Hepatocyte (in vitro differentiated cells): ENCODE measurements around the gene MUC6. TPM values are rescaled to one million over a fixed set of nuclear protein-coding genes. Genes with fewer than 3 reads are reported as not detected.
"Not testable (repeated sequence)": the region's sequence is repeated elsewhere in the genome, so short reads cannot be mapped to it uniquely, and the experiment has no call there.

ENCODE experiments used
- DNase-seq: peaks from one replicate; pipeline ENCODE4 v3.0.0-alpha.2; 2016; ENCODE audit warnings: low spot score
- H2AFZ ChIP-seq: fragments of 200-600 bp; sonication (generic); 2 replicates; pipeline ENCODE4 v1.6.0; 2016; ENCODE audit warnings: antibody characterized with exemption, mild to moderate bottlenecking
- H3K27ac ChIP-seq: fragments of 200-600 bp; sonication (generic); 2 replicates; pipeline ENCODE4 v1.5.1; 2016; ENCODE audit warnings: mild to moderate bottlenecking
- H3K27me3 ChIP-seq: fragments of 200-600 bp; sonication (generic); 2 replicates; pipeline ENCODE4 v1.6.1; 2016
- H3K36me3 ChIP-seq: fragments of 200-600 bp; sonication (generic); replicated peaks from 2 replicates; pipeline ENCODE4 v1.5.1; 2016; ENCODE audit warnings: low read depth; ENCODE audit not compliant: insufficient read depth
- H3K4me1 ChIP-seq: fragments of 200-600 bp; sonication (generic); 2 replicates; pipeline ENCODE4 v1.5.1; 2016; ENCODE audit warnings: mild to moderate bottlenecking, moderate library complexity; ENCODE audit not compliant: insufficient read depth
- H3K4me2 ChIP-seq: fragments of 200-600 bp; sonication (generic); 2 replicates; pipeline ENCODE4 v1.6.0; 2016
- H3K4me3 ChIP-seq: fragments of 200-600 bp; sonication (generic); 2 replicates; pipeline ENCODE4 v1.5.1; 2016; ENCODE audit warnings: mild to moderate bottlenecking
- H3K79me2 ChIP-seq: fragments of 200-600 bp; sonication (generic); 2 replicates; pipeline ENCODE4 v1.6.0; 2017; ENCODE audit warnings: mild to moderate bottlenecking
- H3K9me2 ChIP-seq: fragments of 200-600 bp; sonication (generic); replicated peaks from 2 replicates; pipeline ENCODE4 v1.6.0; 2017; ENCODE audit warnings: mild to moderate bottlenecking; ENCODE audit not compliant: insufficient read depth
- H3K9me3 ChIP-seq: fragments of 200-600 bp; sonication (generic); 2 replicates; pipeline ENCODE4 v1.5.1; 2016; ENCODE audit warnings: low read depth, mild to moderate bottlenecking
- H4K20me1 ChIP-seq: fragments of 200-600 bp; sonication (generic); 2 replicates; pipeline ENCODE4 v1.6.0; 2016; ENCODE audit warnings: mild to moderate bottlenecking; ENCODE audit not compliant: insufficient read depth, poor library complexity, severe bottlenecking
- EZH2 ChIP-seq: fragments of 200-600 bp; sonication (generic); IDR thresholded peaks from 2 replicates; pipeline ENCODE4 v1.6.1; 2016; ENCODE audit warnings: antibody characterized with exemption, mild to moderate bottlenecking, borderline replicate concordance
- EZH2phosphoT487 ChIP-seq: fragments of 200-600 bp; sonication (generic); IDR thresholded peaks from one replicate; pipeline ENCODE4 v1.6.1; 2018; ENCODE audit warnings: antibody characterized with exemption, mild to moderate bottlenecking, low read depth, moderate library complexity; ENCODE audit not compliant: unreplicated experiment, severe bottlenecking
- WGBS: methylation state at CpG from one replicate; pipeline ENCODE4 v1.1.6; 2016; ENCODE audit warnings: low lambda C conversion rate; ENCODE audit errors: missing lambda C conversion rate; 5-methylcytosine and 5-hydroxymethylcytosine counted together
- polyA plus RNA-seq: library from polyadenylated mRNA; unstranded; fragments of >200 nt; fragmentation: Nextera tagmentation; extraction: Ambion mirVana; gene quantifications from 2 replicates; pipeline ENCODE4 v1.2.1, GENCODE V29; 2016
- total RNA-seq: library from RNA; depleted of rRNA; stranded (reverse); fragments of >200 nt; gene quantifications from 2 replicates; pipeline ENCODE4 v1.2.3, GENCODE V29; 2014
- TF ChIP-seq, protein P1 (sequence below): fragments of 200-600 bp; sonication (generic); IDR thresholded peaks from 2 replicates; pipeline ENCODE4 v1.5.1; 2016; ENCODE audit warnings: antibody characterized with exemption, mild to moderate bottlenecking; ENCODE audit not compliant: poor library complexity

MUC6 gene
- total and polyA plus RNA-seq, 2 experiments from 2014 or later, result not detected

DNA sequence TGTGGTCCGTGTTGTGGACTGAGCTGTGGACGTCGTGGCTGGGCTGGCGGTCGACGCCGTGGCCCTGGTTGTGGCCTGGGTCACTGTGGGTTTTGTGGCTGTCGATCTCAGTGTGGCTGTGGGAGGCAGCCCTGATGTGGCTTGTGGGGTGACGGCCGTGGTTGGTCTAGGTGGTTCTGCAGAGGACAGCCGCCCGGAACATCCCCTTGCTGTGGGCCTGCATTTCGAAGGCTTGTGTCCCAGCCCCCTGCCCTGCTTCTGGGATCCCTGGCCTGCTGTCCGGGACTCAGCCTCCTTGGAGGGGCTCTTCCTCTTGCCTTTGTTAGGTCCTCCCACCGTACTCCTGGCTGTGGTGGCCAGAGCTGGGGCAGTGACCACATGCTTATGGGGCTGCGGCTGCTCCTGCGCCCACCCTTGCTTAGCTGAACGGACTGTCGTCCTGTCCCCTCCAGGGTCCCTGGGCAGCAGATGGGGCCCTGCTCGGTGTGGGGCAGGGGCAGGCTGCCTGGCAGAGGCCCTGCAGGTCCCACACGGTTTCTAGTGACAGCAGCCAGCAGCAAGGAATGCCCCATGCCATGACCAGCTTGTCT, 17.1 kb downstream of the MUC6 start:
- Histone ChIP-seq H3K4me2 (no peak overlapping the region), H4K20me1 (peaks cover 3% of the 10 kb centered on the region), H3K4me1 (no peaks in the 10 kb centered on the region), H3K9me2 (no peaks in the 10 kb centered on the region), H3K27ac (no peak overlapping the region), H3K9me3 (no peaks in the 10 kb centered on the region), H2AFZ (no peak overlapping the region), H3K79me2 (peaks cover 10% of the 10 kb centered on the region), H3K27me3 (no peaks in the 10 kb centered on the region), H3K36me3 (no peaks in the 10 kb centered on the region), H3K4me3 (no peak overlapping the region)
- DNase-seq, result no peak
- 91% methylated on average over 21 of the region's 21 CpGs for WGBS
- TF ChIP-seq, protein P1, sequence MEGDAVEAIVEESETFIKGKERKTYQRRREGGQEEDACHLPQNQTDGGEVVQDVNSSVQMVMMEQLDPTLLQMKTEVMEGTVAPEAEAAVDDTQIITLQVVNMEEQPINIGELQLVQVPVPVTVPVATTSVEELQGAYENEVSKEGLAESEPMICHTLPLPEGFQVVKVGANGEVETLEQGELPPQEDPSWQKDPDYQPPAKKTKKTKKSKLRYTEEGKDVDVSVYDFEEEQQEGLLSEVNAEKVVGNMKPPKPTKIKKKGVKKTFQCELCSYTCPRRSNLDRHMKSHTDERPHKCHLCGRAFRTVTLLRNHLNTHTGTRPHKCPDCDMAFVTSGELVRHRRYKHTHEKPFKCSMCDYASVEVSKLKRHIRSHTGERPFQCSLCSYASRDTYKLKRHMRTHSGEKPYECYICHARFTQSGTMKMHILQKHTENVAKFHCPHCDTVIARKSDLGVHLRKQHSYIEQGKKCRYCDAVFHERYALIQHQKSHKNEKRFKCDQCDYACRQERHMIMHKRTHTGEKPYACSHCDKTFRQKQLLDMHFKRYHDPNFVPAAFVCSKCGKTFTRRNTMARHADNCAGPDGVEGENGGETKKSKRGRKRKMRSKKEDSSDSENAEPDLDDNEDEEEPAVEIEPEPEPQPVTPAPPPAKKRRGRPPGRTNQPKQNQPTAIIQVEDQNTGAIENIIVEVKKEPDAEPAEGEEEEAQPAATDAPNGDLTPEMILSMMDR, result no peak
- TF ChIP-seq EZH2, result no peak
- TF ChIP-seq EZH2phosphoT487, result no peak

DNA sequence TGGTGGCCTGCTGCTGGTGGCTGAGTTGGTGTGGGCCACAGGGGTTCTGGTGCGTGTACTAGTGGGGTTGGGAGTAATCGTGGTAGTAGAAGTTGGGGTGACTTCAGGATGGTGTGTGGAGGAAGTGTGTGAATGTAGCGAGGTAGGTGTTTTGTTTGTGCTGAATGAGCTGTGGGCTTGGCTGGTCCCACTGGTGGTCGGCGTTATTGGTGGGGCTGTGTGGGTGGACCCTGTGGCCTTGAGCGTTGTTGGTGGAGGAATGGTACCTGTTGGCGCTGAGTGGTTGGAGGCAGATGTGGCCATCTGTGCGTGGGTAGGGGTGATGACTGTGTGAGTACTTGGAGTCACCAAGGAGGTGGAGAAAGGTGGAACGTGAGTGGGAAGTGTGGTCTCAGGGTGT, 18.4 kb downstream of the MUC6 start:
- peaks cover 3% of the 10 kb centered on the region for H4K20me1 ChIP-seq
- H3K27ac ChIP-seq, result no peak overlapping the region
- WGBS, result 88% methylated on average over 9 of the region's 9 CpGs
- no peak overlapping the region for H3K4me2 ChIP-seq
- no peaks in the 10 kb centered on the region for H3K4me1 ChIP-seq
- H3K9me2 ChIP-seq, result no peaks in the 10 kb centered on the region
- no peaks in the 10 kb centered on the region for H3K9me3 ChIP-seq
- DNase-seq, result no peak
- no peaks in the 10 kb centered on the region for H3K36me3 ChIP-seq
- H3K4me3 ChIP-seq, result no peak overlapping the region
- no peak overlapping the region for H2AFZ ChIP-seq
- peaks cover 10% of the 10 kb centered on the region for H3K79me2 ChIP-seq
- H3K27me3 ChIP-seq, result no peaks in the 10 kb centered on the region
- TF ChIP-seq, protein P1, result no peak
- TF ChIP-seq EZH2 (no peak), EZH2phosphoT487 (no peak)

DNA sequence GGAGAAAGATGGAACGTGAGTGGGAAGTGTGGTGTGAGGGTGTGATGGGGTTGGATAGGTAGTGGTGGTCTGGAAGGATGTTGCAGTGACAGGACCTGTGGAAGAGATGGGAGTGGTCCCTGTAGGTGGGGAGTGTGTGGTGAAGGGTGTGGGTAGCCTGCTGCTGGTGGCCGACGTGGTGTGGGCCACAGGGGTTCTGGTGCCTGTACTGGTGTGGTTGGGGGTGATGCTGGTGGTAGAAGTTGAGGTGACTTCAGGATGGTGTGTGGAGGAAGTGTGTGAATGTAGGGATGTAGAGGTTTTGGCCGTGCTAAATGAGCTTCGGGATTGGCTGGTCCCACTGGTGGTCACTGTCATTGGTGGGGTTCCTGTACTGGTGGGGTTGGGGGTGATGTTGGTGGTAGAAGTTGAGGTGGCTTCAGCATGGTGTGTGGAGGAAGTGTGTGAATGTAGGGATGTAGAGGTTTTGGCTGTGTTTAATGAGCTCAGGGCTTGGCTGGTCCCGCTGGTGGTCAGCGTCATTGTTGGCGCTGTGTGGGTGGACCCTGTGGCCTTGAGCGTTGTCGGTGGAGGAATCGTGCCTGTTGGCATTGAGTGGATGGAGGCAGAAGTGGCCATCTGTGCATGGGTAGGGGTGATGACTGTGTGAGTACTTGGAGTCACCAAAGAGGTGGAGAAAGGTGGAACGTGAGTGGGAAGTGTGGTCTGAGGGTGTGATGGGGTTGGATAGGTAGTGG, 19.1 kb downstream of the MUC6 start:
- H3K27ac ChIP-seq, result no peak overlapping the region
- no peak for TF ChIP-seq EZH2phosphoT487
- TF ChIP-seq, protein P1, result no peak
- no peak for TF ChIP-seq EZH2

DNA sequence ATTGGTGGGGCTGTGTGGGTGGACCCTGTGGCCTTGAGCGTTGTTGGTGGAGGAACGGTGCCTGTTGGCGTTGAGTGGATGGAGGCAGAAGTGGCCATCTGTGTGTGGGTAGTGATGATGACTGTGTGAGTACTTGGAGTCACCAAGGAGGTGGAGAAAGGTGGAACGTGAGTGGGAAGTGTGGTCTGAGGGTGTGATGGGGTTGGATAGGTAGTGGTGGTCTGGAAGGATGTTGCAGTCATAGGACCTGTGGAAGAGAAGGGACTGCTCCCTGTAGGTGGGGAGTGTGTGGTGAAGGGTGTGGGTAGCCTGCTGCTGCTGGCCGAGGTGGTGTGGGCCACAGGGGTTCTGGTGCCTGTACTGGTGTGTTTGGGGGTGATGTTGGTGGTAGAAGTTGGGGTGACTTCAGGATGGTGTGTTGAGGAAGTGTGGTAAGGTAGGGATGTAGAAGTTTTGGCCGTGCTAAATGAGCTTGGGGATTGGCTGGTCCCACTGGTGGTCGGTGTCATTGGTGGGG, 19.9 kb downstream of the MUC6 start:
- H3K9me3 ChIP-seq, H3K27me3 ChIP-seq, H3K4me3 ChIP-seq, H3K4me1 ChIP-seq, H3K27ac ChIP-seq, DNase-seq, H3K36me3 ChIP-seq, H3K4me2 ChIP-seq, H2AFZ ChIP-seq, H3K79me2 ChIP-seq, H4K20me1 ChIP-seq, H3K9me2 ChIP-seq: not testable (repeated sequence)
- 71% methylated on average over 7 of the region's 7 CpGs for WGBS

More for the DNA sequence above, 19.1 kb downstream of the MUC6 start:
- DNase-seq, result no peak
- peaks cover 3% of the 10 kb centered on the region for H4K20me1 ChIP-seq
- H3K4me3 ChIP-seq, result no peak overlapping the region
- H3K27me3 ChIP-seq, result no peaks in the 10 kb centered on the region
- WGBS, result 77% methylated on average over 12 of the region's 12 CpGs
- no peaks in the 10 kb centered on the region for H3K36me3 ChIP-seq
- no peaks in the 10 kb centered on the region for H3K9me3 ChIP-seq
- no peak overlapping the region for H2AFZ ChIP-seq
- H3K4me1 ChIP-seq, result no peaks in the 10 kb centered on the region
- peaks cover 10% of the 10 kb centered on the region for H3K79me2 ChIP-seq
- no peak overlapping the region for H3K4me2 ChIP-seq
- no peaks in the 10 kb centered on the region for H3K9me2 ChIP-seq
